Spleen (tissue), 7 donors: Measurements from ENCODE around the gene RAD51C.

Experiments used
- CTCF ChIP-seq, 11 experiments: fragments of 200-600 bp in 7 of 11; fragments of 450-650 bp in 4 of 11; sonication (generic) in 4 of 11; IDR thresholded peaks in 8 of 11; conservative IDR thresholded peaks in 3 of 11; 1 replicate in 7 of 11; 2 replicates in 4 of 11; pipeline versions ENCODE4 v1.4.0 to v1.8.0; 2016 to 2021; ENCODE audit warnings: antibody characterized with exemption in 11 of 11, inconsistent platforms in 4 of 11, mild to moderate bottlenecking in 1 of 11
- POLR2A ChIP-seq, 3 donors: fragments of 450-650 bp; IDR thresholded peaks; one replicate each; pipeline ENCODE4 v1.5.1; 2017; ENCODE audit warnings: antibody characterized with exemption in 3 of 3, mild to moderate bottlenecking in 1 of 3
- donor health status: DM: no; HTN: no; CAD: no; lungs with moderate emphysema.
- donor health status: DM: no; HTN: no; CAD: no.
- donor health status: DM: no; HTN: no; CAD: no.

- TF ChIP-seq CTCF (IDR thresholded peaks at IDR 0.05 in 8 of 11, conservative IDR thresholded peaks at IDR 0.05 in 3 of 11) = no peak
- TF ChIP-seq POLR2A (IDR thresholded peaks at IDR 0.05) = no peak
These were observed 10.9 kb downstream of the RAD51C start for GRCh38 chr17:58703137-58703915.
